Fibroblast of villous mesenchyme (primary cell): ENCODE results near the gene NCL. TPM values are rescaled to one million over a fixed set of nuclear protein-coding genes. Genes with fewer than 3 reads are reported as not detected.

Experiments
- DNase-seq: peaks from one replicate; pipeline ENCODE4 v3.0.0-alpha.2; 2010; ENCODE audit warnings: low read depth
- H3K4me3 ChIP-seq: 2 replicates; pipeline ENCODE4 v1.5.1; 2011; ENCODE audit warnings: low read depth, mild to moderate bottlenecking, low read length
- total RNA-seq: library from RNA; depleted of rRNA; stranded (reverse); fragments of >200 nt; gene quantifications from 2 replicates; pipeline ENCODE4 v1.2.3, GENCODE V29; 2012
- TF ChIP-seq, protein P1 (sequence below): IDR thresholded peaks from 2 replicates; pipeline ENCODE4 v1.5.1; 2012; ENCODE audit warnings: low read depth, mild to moderate bottlenecking, low read length; ENCODE audit not compliant: insufficient read depth

NCL gene
- total RNA-seq, 1 donor, result 103 TPM

DNA sequence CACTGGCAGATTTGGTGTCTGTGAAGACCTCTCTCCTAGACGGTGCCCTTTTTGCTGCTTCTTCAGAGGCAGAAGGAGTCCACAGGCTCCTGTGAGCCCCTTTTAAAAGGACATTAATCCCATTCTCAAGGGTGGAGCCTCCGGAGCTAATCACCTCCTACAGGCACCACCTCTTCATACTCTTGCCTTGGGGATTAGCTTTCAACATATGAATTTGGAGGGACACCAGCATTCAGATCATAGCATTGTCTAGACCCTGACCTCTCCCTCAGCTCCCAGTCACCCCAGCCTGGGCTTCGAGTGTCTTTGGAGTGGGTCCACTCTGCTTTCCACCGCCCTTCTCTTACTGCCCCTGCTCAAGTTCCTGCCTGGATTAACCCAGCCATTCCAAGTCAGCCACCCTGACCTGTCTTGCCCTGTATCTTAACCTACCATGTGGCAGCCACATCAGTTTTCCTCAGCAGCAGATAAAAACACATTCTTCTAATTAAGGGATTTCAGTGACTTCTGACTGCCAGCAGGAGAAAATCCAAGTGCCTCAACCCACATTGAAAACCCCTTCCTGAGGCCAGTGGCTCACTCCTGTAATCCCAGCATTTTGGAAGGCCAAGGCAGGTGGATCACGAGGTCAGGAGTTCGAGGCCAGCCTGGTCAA is 6.1 kb upstream of the NCL start:
- DNase-seq, result no peak
- TF ChIP-seq, protein P1, sequence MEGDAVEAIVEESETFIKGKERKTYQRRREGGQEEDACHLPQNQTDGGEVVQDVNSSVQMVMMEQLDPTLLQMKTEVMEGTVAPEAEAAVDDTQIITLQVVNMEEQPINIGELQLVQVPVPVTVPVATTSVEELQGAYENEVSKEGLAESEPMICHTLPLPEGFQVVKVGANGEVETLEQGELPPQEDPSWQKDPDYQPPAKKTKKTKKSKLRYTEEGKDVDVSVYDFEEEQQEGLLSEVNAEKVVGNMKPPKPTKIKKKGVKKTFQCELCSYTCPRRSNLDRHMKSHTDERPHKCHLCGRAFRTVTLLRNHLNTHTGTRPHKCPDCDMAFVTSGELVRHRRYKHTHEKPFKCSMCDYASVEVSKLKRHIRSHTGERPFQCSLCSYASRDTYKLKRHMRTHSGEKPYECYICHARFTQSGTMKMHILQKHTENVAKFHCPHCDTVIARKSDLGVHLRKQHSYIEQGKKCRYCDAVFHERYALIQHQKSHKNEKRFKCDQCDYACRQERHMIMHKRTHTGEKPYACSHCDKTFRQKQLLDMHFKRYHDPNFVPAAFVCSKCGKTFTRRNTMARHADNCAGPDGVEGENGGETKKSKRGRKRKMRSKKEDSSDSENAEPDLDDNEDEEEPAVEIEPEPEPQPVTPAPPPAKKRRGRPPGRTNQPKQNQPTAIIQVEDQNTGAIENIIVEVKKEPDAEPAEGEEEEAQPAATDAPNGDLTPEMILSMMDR, result no peak

DNA sequence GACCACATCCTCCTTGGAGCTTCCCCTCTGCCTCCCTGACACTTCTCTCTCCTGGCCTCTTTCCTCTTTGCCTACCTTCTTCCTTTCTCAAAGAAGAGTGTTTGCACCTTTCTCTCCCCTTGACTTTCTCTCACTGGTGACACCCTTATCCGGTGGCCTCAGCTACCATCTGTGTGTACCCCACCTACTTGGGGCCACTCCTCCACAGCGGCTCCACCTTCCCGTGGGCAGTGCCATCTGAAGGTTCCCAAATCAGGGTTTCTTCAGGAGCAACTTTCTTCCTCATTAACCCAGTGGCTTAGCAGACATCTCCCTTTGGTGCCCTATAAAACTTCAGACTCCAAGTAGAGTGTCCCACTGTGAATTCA is 5.3 kb upstream of the NCL start:
- no peak for DNase-seq
- TF ChIP-seq, protein P1, result no peak
- H3K4me3 ChIP-seq, result no peak overlapping the region

More for the DNA sequence above, 6.1 kb upstream of the NCL start:
- H3K4me3 ChIP-seq, result no peak overlapping the region

DNA sequence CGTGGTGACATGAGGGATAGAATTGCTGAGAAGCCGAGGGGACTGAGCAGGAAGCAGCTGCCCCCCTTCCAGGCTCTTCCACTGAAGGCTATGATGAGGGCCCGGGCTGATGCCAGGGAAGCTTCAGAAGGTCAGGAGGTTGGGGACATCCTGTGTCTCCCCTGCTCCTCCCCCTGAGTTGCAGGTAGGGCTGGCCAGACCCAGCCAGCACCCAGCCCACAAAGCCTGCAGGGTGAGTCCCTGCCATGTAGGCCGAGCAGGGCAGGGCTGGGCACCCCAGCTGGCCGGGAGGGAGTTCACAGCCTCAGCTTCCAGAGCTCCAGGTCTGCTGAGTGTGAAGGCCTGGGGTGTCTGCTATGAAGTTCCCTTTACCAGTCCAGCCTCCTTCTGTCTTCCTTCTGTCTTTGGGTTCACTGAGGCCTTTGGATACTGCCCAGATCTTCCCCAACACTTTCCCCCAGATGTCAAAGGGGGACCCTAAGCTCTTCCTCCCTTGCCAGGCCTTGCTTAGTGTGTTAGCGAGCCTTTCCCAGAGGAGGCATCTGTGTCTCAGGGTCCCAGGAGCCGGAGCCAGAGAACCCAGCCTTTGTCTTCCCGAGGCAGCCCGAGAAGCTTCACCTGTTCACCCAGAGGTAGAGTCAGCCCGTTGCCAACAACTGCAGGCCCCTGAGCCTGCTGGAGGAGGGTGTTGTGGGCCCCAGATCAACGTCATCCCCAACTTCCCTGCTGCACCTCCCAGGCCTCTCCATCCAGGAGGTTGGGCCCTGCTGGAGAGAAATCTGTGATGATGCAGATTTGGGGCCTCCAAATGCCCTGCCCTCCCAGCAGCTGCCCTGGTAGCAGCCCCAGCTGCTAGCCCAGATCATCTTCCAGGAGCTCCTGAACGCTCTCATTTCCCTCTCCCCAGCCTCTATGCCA is 3.6 kb upstream of the NCL start:
- H3K4me3 ChIP-seq, result no peak overlapping the region
- no peak for DNase-seq
- TF ChIP-seq, protein P1, result no peak

DNA sequence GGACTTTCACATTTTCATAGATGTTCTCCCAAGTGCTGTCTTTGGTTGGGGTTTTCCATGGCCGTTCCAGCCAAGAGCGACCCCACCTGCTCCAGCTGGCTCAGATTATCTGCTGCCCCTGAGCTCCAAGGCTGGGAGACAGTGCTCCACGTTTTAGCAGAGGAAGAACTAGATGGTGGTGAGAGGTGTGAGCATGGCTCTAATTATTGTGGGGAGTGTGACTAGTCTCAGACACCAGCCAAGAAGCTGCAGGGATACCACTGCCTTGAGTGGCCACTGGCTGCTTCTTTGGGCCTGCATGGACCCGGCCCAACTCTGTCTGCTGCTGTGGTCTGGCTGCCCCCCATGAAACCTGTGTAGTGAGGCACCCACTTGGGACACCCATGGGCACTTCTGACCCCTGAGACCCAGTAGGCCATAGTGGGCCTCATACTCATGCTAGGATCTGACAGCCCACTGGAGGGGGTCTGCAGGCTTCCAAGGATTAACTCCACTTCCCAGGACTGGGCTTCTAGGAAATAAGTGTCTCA is 2.8 kb upstream of the NCL start:
- H3K4me3 ChIP-seq, result no peak overlapping the region
- TF ChIP-seq, protein P1, result no peak
- no peak for DNase-seq

DNA sequence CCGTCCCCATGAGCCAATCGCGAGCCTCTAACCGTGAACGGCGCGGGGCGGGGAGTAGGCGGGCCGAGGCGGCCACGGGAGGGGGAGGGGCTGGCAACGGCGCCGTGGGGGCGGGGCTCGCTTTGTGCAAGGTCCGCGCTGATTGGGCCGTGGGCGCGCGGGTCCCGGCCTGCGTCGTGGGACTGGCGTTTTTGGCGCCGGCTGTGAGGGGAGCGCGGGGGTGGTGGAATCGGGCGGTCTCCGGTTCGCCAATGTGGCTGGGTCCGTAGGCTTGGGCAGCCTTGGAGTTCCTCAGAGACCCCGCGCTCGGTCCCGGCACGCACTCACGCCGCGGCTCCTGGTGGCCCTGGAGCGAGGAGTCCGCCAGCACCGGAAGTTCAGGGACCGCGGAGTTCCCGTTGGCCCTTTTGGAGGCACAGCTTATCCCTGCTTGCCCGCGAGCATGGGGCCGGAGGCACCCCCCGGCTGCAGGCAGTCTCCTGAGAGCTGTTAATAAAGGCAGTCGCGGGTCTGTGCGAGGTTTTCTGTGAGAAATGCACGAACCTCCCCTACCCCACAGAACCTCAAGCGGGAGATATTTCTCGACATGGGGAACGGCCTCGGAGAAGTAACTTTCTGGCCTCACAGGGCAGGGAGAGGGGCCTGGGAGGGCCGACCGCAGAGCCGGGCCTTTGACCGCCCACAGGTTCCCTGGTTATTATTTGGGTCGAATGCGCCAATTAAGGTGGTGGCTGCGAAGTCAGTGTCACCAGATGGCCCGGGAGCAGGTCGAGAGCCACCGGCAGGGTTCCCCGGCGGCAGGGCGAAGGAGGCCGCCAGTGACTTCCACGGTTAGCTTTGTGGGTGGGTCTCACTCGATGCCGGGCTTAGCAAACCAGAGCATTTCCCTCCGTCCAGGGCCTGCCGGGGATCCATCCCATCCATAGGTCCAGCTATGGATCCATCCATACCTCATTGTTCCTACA is 574 bp upstream of the NCL start:
- DNase-seq, result no peak
- TF ChIP-seq, protein P1, result no peak
- peak overlapping the region; percentile 97 for H3K4me3 ChIP-seq

DNA sequence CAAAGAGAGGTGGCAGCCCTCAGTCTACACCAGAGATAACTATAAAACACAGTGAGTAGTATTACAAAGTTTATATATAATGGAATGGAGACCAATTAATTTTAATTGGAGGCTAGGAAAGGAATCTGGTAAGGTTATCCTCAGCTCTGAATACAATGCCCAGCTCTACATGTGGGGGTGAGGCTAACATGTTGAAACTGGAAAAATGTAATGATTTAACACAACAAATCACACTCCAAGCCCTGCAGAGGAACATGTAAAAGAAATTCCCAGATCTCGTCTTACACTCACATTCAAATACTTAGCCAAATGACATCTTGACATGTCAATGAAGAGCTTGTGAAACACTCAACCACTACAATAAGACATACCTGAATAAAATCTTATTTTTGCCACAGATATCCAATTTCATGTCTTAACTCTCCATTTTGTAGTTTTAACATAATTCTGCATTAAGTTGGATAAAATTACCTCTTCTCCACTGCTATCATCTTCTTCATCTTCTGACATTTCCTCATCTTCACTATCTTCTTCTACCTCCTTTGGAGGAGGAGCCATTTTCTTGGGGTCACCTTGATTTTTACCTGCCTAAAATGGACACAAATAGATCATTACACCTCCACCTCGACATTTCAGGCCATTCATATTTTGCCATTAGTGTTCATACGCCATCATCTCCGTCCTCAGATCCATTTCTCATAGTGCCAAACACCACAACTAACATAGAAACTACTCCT is 1.4 kb downstream of the NCL start:
- no peak for DNase-seq
- H3K4me3 ChIP-seq, result peak overlapping the region; percentile 97
- TF ChIP-seq, protein P1, result no peak
